Neural cell (in vitro differentiated cells): Measurements from ENCODE around the gene SOX9. TPM values are rescaled to one million over a fixed set of nuclear protein-coding genes. Genes with fewer than 3 reads are reported as not detected.

Source experiments
- H2AFZ ChIP-seq: fragments of 200-600, 300-800 bp; sonication (generic), shearing (Covaris generic); 2 replicates; pipeline ENCODE4 v1.6.0; 2014; ENCODE audit warnings: low read depth, mild to moderate bottlenecking, antibody characterized with exemption, low read length, moderate library complexity
- H3F3A ChIP-seq: fragments of 200-600 bp; shearing (Covaris generic); 2 replicates; pipeline ENCODE4 v1.6.1; 2016; ENCODE audit warnings: mild to moderate bottlenecking, moderate library complexity, mixed read lengths, antibody characterized with exemption, low read length; ENCODE audit not compliant: insufficient read depth, poor library complexity, severe bottlenecking
- H3K27ac ChIP-seq: fragments of 200-600, 300-800 bp; sonication (generic), shearing (Covaris generic); 2 replicates; pipeline ENCODE4 v1.5.1; 2014; ENCODE audit warnings: mild to moderate bottlenecking, low read length, moderate library complexity
- H3K27me3 ChIP-seq: fragments of 300-800, 200-600 bp; sonication (generic), shearing (Covaris generic); 2 replicates; pipeline ENCODE4 v1.6.0; 2014; ENCODE audit warnings: mild to moderate bottlenecking, low read depth, low read length, moderate library complexity; ENCODE audit not compliant: insufficient read depth
- H3K36me3 ChIP-seq: fragments of 300-800, 200-600 bp; sonication (generic), shearing (Covaris generic); 2 replicates; pipeline ENCODE4 v1.5.1; 2014; ENCODE audit warnings: mild to moderate bottlenecking, antibody characterized with exemption, low read length, moderate library complexity; ENCODE audit not compliant: insufficient read depth
- H3K4me2 ChIP-seq: fragments of 300-800, 200-600 bp; sonication (generic), shearing (Covaris generic); 2 replicates; pipeline ENCODE4 v1.6.0; 2014; ENCODE audit warnings: mild to moderate bottlenecking, low read length
- H3K4me3 ChIP-seq: fragments of 300-800, 200-600 bp; sonication (generic), shearing (Covaris generic); 2 replicates; pipeline ENCODE4 v1.5.1; 2014; ENCODE audit warnings: mild to moderate bottlenecking, low read length, moderate library complexity
- H3K79me2 ChIP-seq: fragments of 200-600 bp; shearing (Covaris generic); replicated peaks from 2 replicates; pipeline ENCODE4 v1.6.0; 2014; ENCODE audit warnings: mild to moderate bottlenecking, low read length, moderate library complexity; ENCODE audit not compliant: insufficient read depth
- H3K9ac ChIP-seq: fragments of 300-800, 200-600 bp; sonication (generic), shearing (Covaris generic); 2 replicates; pipeline ENCODE4 v1.6.1; 2016; ENCODE audit warnings: mild to moderate bottlenecking, low read length, mixed read lengths
- H3K9me2 ChIP-seq: fragments of 200-600 bp; shearing (Covaris generic); 2 replicates; pipeline ENCODE4 v1.6.1; 2016; ENCODE audit warnings: mild to moderate bottlenecking, low read length, mixed read lengths; ENCODE audit not compliant: insufficient read depth
- H3K9me3 ChIP-seq: fragments of 200-600, 300-800 bp; sonication (generic), shearing (Covaris generic); 2 replicates; pipeline ENCODE4 v1.6.1; 2016; ENCODE audit warnings: mild to moderate bottlenecking, mixed run types, low read length, moderate library complexity, mixed read lengths
- H4K20me1 ChIP-seq: fragments of 200-600 bp; shearing (Covaris generic); 2 replicates; pipeline ENCODE4 v1.6.1; 2016; ENCODE audit warnings: mild to moderate bottlenecking, mixed run types; ENCODE audit not compliant: insufficient read depth
- CTCF ChIP-seq: fragments of 450-650 bp; IDR thresholded peaks from 2 replicates; pipeline ENCODE4 v1.5.1; 2014; ENCODE audit warnings: antibody characterized with exemption, mild to moderate bottlenecking, moderate library complexity; ENCODE audit not compliant: poor library complexity, severe bottlenecking
- EP300 ChIP-seq: fragments of 450-650 bp; conservative IDR thresholded peaks from 2 replicates; pipeline ENCODE4 v1.6.1; 2014; ENCODE audit warnings: antibody characterized with exemption, mild to moderate bottlenecking, moderate library complexity; ENCODE audit not compliant: poor library complexity, severe bottlenecking
- EZH2 ChIP-seq: fragments of 200-600, 300-800 bp; shearing (Covaris generic), sonication (generic); IDR thresholded peaks from 2 replicates; pipeline ENCODE4 v1.6.1; 2014; ENCODE audit warnings: antibody characterized with exemption, low read length, borderline replicate concordance, mild to moderate bottlenecking; ENCODE audit not compliant: insufficient read depth, poor library complexity, severe bottlenecking
- MXI1 ChIP-seq: fragments of 450-650 bp; conservative IDR thresholded peaks from 2 replicates; pipeline ENCODE4 v1.6.1; 2014; ENCODE audit warnings: antibody characterized with exemption, mild to moderate bottlenecking; ENCODE audit not compliant: poor library complexity, severe bottlenecking
- POLR2AphosphoS5 ChIP-seq: IDR thresholded peaks from 2 replicates; pipeline ENCODE4 v1.6.1; 2012
- RAD21 ChIP-seq: fragments of 450-650 bp; conservative IDR thresholded peaks from 2 replicates; pipeline ENCODE4 v1.6.1; 2014; ENCODE audit warnings: antibody characterized with exemption, mild to moderate bottlenecking, moderate library complexity
- REST ChIP-seq: IDR thresholded peaks from 2 replicates; pipeline ENCODE4 v1.6.1; 2012; ENCODE audit warnings: borderline replicate concordance
- SMC3 ChIP-seq: fragments of 450-650 bp; conservative IDR thresholded peaks from 2 replicates; pipeline ENCODE4 v1.6.1; 2014; ENCODE audit warnings: antibody characterized with exemption, mild to moderate bottlenecking, moderate library complexity; ENCODE audit not compliant: poor library complexity
- TAF1 ChIP-seq: IDR thresholded peaks from 2 replicates; pipeline ENCODE4 v1.6.1; 2012; ENCODE audit warnings: low read depth
- polyA minus RNA-seq: library from RNA; depleted of rRNA, polyadenylated mRNA; stranded (reverse); fragments of >200 nt; gene quantifications from 2 replicates; pipeline ENCODE4 v1.2.3, GENCODE V29; 2014
- polyA plus RNA-seq: library from polyadenylated mRNA; depleted of rRNA; stranded (reverse); fragments of >200 nt; gene quantifications from 2 replicates; pipeline ENCODE4 v1.2.3, GENCODE V29; 2014

SOX9 gene
- 0.34 and 0.68 TPM in 2 replicates for polyA plus RNA-seq
- 0.73 and 1.3 TPM in 2 replicates for polyA minus RNA-seq

DNA sequence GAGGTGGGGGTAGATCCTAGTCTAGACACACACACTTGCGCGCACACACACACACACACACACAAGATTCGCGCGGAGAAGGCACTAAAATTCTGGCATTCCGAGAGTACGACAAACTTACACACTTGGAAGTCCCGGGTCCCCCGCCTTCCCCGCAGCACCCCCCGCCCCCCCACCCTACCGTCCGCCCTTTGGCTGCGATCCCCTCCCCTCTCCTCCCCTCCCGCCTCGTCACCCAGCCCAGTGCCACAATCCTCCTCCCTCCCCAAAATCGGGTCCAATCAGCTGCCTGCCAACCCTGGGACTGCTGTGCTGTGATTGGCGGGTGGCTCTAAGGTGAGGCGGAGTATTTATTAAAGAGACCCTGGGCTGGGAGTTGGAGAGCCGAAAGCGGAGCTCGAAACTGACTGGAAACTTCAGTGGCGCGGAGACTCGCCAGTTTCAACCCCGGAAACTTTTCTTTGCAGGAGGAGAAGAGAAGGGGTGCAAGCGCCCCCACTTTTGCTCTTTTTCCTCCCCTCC, at the start of gene SOX9:
Gene SOX9 (plus strand): TSS at position 379 of the 522 bp plus-strand sequence. CDS start 372 bp downstream, outside the sequence.
- peaks cover 10% of the 10 kb centered on the region for H3K9me3 ChIP-seq
- H3K79me2 ChIP-seq, result peaks cover 34% of the 10 kb centered on the region
- H3K27ac ChIP-seq, result no peak within 1 kb of the TSS
- H3K4me2 ChIP-seq, result peak within 1 kb of the TSS; percentile 78
- H3K9ac ChIP-seq, result peak within 1 kb of the TSS; percentile 58
- H3K4me3 ChIP-seq, result peak within 1 kb of the TSS; percentile 93
- H4K20me1 ChIP-seq, result no peaks in the 10 kb centered on the region
- peak within 1 kb of the TSS; percentile 56 for H2AFZ ChIP-seq
- H3F3A ChIP-seq, result no peaks in the 10 kb centered on the region
- peaks cover 61% of the 10 kb centered on the region for H3K27me3 ChIP-seq
- no peaks in the 10 kb centered on the region for H3K9me2 ChIP-seq
- no peaks in the 10 kb centered on the region for H3K36me3 ChIP-seq
- no peak for TF ChIP-seq SMC3
- no peak for TF ChIP-seq REST
- TF ChIP-seq CTCF, result no peak
- TF ChIP-seq POLR2AphosphoS5, result peak; percentile 10

DNA sequence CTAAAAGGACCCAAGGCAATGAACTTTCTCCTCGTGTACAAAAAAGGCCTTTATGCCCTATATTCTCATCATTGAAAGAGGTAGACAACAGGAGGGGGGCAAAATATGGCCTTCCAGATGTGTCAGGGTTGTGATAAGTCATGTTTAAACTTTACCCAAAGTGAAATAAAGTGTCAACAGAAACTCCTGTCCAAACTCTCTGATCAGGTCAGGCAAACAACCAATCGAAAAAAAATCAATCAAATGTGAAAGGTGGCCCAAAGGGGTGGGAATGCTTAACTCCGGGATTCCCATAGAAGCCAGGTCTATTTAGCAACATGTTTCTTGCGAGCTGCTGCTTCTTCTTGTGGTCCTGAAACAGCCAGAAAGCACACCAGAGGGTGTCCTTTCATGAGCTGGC, 49.5 kb upstream of the SOX9 start:
- Histone ChIP-seq H3K4me2 (no peak overlapping the region), H3K79me2 (no peaks in the 10 kb centered on the region), H2AFZ (no peak overlapping the region), H3K9ac (no peak overlapping the region), H3K27ac (no peak overlapping the region), H3F3A (no peaks in the 10 kb centered on the region), H3K9me3 (no peaks in the 10 kb centered on the region), H3K36me3 (no peaks in the 10 kb centered on the region), H3K9me2 (no peaks in the 10 kb centered on the region), H3K27me3 (no peaks in the 10 kb centered on the region), H3K4me3 (no peak overlapping the region), H4K20me1 (no peaks in the 10 kb centered on the region)
- no peak for TF ChIP-seq REST
- no peak for TF ChIP-seq EP300
- TF ChIP-seq POLR2AphosphoS5, result no peak
- no peak for TF ChIP-seq CTCF
- TF ChIP-seq SMC3, result no peak
- no peak for TF ChIP-seq EZH2
- TF ChIP-seq TAF1, result no peak
- TF ChIP-seq RAD21, result no peak
- no peak for TF ChIP-seq MXI1
